Suppressor macrophage treated with lipopolysaccharide for 1 hour (primary cell): ENCODE data around the gene ZPR1.

ENCODE experiments used
- DNase-seq, 3 donors: peaks; one replicate each; pipeline ENCODE4 v3.0.0-alpha.2; 2020 to 2022

ZPR1 gene

GRCh38 chr11:116742104-116742503 is 45.7 kb downstream of the ZPR1 start:
- DNase-seq, result no peak

DNA sequence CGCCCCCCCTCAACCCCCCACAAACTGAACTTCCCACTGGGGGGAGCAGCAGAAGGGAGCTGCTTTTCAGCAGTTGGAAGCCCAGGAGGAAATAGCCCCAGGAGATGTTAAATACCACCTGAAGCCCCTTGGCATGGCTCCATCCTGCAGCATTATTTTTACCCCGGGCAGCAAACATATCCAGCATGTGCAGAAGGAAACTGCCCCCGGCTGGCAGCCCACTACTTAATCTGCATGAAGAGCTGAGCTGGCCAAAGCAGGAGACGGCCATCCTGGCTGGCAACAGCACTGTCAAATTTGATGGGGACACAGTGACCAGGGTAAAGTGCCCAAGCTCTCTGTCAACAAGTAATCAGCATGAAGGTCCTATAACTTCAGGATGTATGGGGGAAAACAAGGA is 47.1 kb downstream of the ZPR1 start:
- no peak for DNase-seq

- DNase-seq, result no peak
These were observed 48.8 kb downstream of the ZPR1 start for GRCh38 chr11:116738975-116739374.

GRCh38 chr11:116736763-116737162 is 51.1 kb downstream of the ZPR1 start:
- DNase-seq, result peak in 1 of 3 donors; percentile 8

- DNase-seq, result peak; percentile 61 to 65 (median 64)
These were observed 53.8 kb downstream of the ZPR1 start for GRCh38 chr11:116733969-116734508.

DNA sequence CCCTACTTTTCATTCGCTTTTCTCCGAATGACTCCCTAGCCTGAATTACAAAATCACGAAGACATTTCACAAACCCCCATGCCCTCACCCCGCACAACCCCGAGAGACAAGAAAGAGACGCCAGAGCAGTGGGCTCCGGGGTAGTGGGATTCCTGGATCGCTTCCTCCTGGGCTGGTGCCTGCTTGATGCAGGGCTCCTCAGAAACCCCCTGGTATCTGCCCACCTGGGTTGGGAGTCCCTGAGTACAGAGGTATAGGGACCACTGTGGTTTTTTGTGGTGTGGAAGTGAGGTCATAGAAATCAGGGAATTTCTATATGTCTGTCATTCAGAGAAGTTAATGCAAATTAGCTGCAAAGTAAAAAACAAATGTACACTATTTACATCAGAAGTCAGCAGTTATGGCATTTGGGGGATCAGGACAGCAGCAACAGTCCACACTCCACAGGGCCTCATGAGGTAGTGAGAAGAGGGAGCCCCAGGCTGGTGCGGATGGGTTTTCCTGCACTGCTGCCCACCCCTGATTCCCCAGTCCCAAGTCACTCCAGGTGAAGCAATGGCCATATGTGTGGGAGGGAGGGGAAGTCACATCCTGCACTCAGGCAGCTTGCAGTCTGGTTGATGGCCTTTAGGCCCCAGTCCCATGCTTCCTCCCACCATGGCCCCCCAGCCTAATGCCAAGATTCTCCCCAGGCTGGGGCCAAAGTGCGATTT is 54.6 kb downstream of the ZPR1 start:
- DNase-seq, result peak; percentile 11 to 31 (median 12)

DNA sequence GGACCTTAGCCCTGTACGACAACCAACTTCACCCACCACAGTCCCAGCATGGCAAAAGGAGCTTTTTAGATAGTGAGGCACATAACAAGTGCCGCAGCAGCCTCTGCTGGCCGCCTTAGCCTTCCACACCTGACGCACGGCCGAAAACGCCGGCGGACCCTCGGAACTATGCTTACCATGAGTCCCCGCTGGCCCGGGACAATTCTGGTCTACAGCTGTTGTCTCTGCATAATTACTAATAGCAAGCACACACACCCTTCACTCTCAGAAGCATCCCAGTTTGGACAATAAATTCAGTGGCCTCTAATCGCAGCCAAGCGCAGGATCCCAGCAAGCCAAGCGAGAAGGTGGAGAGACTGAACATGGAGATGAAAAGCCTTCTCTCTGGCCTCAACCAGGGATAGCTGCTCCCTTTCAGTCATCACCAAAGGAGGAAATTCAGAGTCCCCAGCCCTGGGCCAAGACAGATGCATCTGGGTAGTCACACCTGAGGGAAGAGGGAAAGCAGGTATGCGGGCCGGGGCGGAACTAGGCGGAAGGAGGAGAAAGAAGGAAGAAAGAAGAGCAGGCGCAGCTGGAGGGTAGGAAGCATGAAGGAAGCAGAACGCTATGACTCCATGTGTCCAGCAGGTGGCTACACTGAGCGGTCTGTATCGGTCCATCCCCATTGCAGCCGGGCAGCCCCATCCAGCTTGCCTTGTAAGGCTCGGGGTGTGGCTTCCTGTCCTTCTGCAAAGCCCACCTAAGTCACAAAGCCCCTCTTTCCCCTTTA is 55.4 kb downstream of the ZPR1 start:
- peak; percentile 72 to 80 (median 80) for DNase-seq

DNA sequence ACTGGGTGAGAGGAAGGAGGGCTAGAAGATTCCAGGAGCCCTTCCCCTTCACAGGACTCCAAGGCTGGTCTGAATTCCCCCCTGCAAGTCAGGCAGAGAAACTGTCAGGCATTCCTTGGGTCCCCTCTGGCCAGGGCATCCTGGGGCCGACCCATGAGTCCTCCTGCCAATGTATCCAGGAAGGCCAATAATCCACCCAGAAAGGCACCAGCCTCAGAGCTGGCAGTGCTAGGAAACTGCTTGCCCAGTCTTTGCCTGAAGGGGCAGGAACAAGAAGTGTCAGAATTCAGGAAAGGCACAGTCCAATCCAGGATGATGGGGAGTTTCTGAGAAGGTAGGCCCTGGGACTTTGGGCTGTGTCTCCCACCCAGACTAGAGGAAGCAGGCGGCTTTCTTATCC is 56.0 kb downstream of the ZPR1 start:
- DNase-seq, result no peak

DNA sequence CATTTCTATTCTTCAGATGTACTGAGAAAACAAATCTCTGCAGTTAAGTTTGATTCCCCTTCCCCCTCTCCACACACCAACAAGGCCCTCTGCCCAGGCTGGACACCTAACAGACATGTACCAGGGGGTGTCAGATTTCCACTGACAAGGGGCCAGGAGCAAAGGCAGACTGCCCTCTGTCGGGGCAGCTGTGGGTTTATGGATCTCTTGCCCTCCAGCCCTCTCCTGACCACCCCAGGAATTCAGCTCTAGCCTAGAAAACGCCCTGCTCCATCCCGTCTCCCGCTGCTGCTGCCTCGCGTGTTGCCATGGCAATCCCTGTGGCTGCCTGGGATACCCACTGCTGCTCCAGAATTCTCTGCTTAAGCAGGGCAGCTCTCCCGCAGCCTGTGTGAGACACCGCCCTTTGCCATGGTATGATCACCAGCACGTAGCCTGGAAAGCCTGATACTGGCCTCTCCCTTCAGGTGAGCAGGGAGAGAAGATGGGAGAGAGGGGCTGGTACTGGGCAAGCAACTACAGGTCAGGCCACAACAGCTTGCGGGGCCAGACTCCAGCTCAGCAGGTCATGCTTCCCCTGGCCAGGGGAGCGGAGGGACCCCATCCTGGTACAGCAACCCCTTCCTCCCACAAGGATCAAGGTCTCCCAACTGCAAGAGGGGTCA is 56.6 kb downstream of the ZPR1 start:
- DNase-seq, result no peak

- no peak for DNase-seq
These were observed 57.2 kb downstream of the ZPR1 start for GRCh38 chr11:116730601-116731000.

DNA sequence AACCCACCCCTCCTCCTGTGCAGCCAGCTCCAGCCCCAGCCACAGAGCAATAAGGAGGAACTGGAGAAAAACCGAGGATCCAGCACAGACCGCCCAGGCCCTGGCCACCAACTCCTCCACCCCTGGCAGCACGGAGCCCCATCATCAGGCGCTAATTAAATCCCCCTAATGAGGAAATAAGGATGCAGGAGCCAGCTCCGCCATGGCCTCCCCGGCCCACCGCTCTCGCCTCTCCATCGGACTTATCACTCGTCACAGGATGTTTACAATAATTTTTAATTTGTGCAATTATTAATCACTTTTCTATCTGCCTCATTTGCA is 57.6 kb downstream of the ZPR1 start:
- no peak for DNase-seq

DNA sequence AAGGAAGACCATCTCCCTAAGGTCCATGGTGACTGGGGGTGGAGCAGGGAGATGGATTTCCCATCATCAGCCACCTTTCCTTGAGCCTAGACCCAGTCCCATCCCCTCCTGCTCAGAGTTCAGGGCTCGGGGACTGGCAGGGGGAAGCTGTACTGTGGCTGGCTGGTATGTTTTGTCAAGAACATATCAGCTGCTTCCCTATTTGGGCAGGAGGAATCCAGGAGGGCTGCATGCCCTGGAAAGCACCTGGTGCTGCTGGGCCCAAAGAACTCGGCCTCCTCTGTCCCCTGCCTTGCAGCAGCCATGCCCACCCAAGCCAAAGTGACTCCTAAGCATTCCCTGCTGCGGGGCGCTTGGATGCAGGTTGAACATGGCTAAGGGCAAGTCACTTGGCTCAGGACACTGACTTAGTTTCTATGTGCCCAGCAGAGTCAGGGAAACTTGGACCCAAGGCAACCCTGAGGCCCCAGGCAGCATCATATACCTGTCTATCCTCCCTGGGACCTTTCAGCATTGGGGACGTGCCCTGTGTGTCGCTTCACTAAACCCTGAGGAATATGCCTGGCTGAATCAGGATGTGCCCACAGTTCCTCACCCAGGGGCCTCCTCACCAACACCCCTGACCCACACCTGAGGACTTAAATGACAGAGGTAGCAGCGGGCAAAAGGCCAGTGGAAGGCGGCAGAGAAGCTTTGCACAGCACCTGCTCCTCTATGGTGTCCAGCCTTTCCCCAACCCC is 58.2 kb downstream of the ZPR1 start:
- no peak for DNase-seq

DNA sequence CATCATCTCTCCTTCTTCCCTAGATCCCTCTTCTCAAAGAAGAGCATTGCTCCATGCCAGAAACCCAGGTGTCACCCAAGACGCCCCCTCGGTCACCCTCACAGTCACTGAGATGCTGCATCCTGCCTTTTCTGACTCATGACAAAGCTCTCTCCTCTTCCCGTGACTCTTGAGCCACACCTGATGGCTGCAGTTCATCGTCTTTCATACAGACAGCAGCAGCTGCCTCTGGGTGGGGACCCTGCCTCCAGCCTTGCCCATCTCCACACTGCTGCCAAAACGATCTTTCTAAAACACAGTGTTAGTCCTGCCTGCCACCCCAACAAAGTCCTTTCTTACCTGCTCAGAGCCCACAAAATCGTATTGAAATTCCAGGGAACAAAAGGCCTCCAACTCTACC is 59.8 kb downstream of the ZPR1 start:
- no peak for DNase-seq

- no peak for DNase-seq
These were observed 62.2 kb downstream of the ZPR1 start for GRCh38 chr11:116725434-116726221.

GRCh38 chr11:116724813-116725212 is 63.0 kb downstream of the ZPR1 start:
- DNase-seq, result no peak
